Upper lobe of left lung (tissue), 4 donors: ENCODE measurements around the gene HNRNPAB.

Experiments used
- POLR2A ChIP-seq, 4 donors: fragments of 450-650 bp; IDR thresholded peaks; one replicate each; pipeline ENCODE4 v1.5.1; 2016 to 2017; ENCODE audit warnings: antibody characterized with exemption in 4 of 4, mild to moderate bottlenecking in 2 of 4
- POLR2AphosphoS5 ChIP-seq, 2 donors: sonication (generic); formaldehyde crosslinking; IDR thresholded peaks; one replicate each; pipeline ENCODE4 v1.5.1; 2017; ENCODE audit warnings: antibody characterized with exemption in 2 of 2
- TF ChIP-seq, protein P1 (sequence below), 6 experiments: fragments of 450-650 bp in 4 of 6; fragments of 200-600 bp in 2 of 6; sonication (generic) in 2 of 6; IDR thresholded peaks; one replicate each; pipeline ENCODE4 v1.5.1; 2016 to 2019; ENCODE audit warnings: antibody characterized with exemption in 6 of 6

DNA sequence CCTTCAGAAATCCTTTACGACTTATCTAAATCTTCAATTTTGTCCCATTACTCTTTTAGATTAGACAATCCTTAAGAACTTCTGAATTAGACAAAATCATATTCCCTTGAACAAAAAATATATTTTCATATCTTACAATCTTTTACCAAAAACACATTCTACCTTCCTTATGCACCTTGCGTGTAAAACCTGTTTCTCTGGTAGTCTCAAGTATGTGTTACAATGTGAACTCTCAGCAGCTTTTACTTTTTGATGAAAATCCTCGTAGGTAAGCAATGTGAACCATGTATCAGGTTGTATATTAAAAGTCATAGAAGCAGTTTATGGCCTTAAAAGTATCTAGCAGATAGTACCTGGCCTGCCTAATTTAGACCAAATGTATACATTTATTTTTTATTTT lies 29.9 kb upstream of the HNRNPAB start:
- TF ChIP-seq, protein P1, sequence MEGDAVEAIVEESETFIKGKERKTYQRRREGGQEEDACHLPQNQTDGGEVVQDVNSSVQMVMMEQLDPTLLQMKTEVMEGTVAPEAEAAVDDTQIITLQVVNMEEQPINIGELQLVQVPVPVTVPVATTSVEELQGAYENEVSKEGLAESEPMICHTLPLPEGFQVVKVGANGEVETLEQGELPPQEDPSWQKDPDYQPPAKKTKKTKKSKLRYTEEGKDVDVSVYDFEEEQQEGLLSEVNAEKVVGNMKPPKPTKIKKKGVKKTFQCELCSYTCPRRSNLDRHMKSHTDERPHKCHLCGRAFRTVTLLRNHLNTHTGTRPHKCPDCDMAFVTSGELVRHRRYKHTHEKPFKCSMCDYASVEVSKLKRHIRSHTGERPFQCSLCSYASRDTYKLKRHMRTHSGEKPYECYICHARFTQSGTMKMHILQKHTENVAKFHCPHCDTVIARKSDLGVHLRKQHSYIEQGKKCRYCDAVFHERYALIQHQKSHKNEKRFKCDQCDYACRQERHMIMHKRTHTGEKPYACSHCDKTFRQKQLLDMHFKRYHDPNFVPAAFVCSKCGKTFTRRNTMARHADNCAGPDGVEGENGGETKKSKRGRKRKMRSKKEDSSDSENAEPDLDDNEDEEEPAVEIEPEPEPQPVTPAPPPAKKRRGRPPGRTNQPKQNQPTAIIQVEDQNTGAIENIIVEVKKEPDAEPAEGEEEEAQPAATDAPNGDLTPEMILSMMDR (IDR thresholded peaks at IDR 0.05): no peak
- TF ChIP-seq POLR2AphosphoS5 (IDR thresholded peaks at IDR 0.05) (no peak), POLR2A (IDR thresholded peaks at IDR 0.05) (no peak)
